ENCODE data around the gene FRMD8. TPM values are rescaled to one million over a fixed set of nuclear protein-coding genes. Genes with fewer than 3 reads are reported as not detected.

The FRMD8 gene
- total RNA-seq, 1 donor from 2014 or later: 8.4 TPM

GRCh38 chr11:65426839-65427690, 40.6 kb downstream of the FRMD8 start:
- no peaks in the 10 kb centered on the region for H3K27me3 ChIP-seq (ENCODE audit: low read depth)
- peak overlapping the region; percentile 100 for H3K27ac ChIP-seq (replicated peaks)
- H3K4me1 ChIP-seq: peaks cover 91% of the 10 kb centered on the region
- H3K36me3 ChIP-seq: peaks cover 73% of the 10 kb centered on the region
- H3K4me3 ChIP-seq: peak overlapping the region; percentile 80
- no peak for TF ChIP-seq CTCF (IDR thresholded peaks at IDR 0.05; ENCODE audit: borderline replicate concordance)
- no peaks in the 10 kb centered on the region for H3K9me3 ChIP-seq (replicated peaks)
- peak; percentile 16 for DNase-seq
- intact Hi-C loops (cut with micrococcal nuclease): no loop called here

GRCh38 chr11:65427691-65428577, 41.5 kb downstream of the FRMD8 start:
- H3K4me1 ChIP-seq: peaks cover 97% of the 10 kb centered on the region
- peak overlapping the region; percentile 80 for H3K4me3 ChIP-seq
- no peaks in the 10 kb centered on the region for H3K27me3 ChIP-seq (ENCODE audit: low read depth)
- TF ChIP-seq CTCF (IDR thresholded peaks at IDR 0.05; ENCODE audit: borderline replicate concordance): no peak
- intact Hi-C loops (cut with micrococcal nuclease): no loop called here
- H3K9me3 ChIP-seq (replicated peaks): no peaks in the 10 kb centered on the region
- H3K27ac ChIP-seq (replicated peaks): peak overlapping the region; percentile 100
- DNase-seq: no peak
- H3K36me3 ChIP-seq: peaks cover 81% of the 10 kb centered on the region

GRCh38 chr11:65428578-65429067, 42.2 kb downstream of the FRMD8 start:
- intact Hi-C loops (cut with micrococcal nuclease): no loop called here
- Histone ChIP-seq H3K36me3 (peaks cover 75% of the 10 kb centered on the region), H3K4me3 (peak overlapping the region; percentile 80), H3K9me3 (replicated peaks) (no peaks in the 10 kb centered on the region), H3K4me1 (peaks cover 97% of the 10 kb centered on the region), H3K27me3 (ENCODE audit: low read depth) (no peaks in the 10 kb centered on the region), H3K27ac (replicated peaks) (peak overlapping the region; percentile 100)
- DNase-seq: no peak
- no peak for TF ChIP-seq CTCF (IDR thresholded peaks at IDR 0.05; ENCODE audit: borderline replicate concordance)

GRCh38 chr11:65429068-65429681, 42.7 kb downstream of the FRMD8 start:
- no peaks in the 10 kb centered on the region for H3K27me3 ChIP-seq (ENCODE audit: low read depth)

More at GRCh38 chr11:65429068-65429681, 42.7 kb downstream of the FRMD8 start:
- no peak for TF ChIP-seq CTCF (IDR thresholded peaks at IDR 0.05; ENCODE audit: borderline replicate concordance)
- H3K4me3 ChIP-seq: peak overlapping the region; percentile 80
- peaks cover 75% of the 10 kb centered on the region for H3K36me3 ChIP-seq
- no peaks in the 10 kb centered on the region for H3K9me3 ChIP-seq (replicated peaks)
- no peak for DNase-seq
- H3K4me1 ChIP-seq: peaks cover 97% of the 10 kb centered on the region
- intact Hi-C loops (cut with micrococcal nuclease): no loop called here
- peak overlapping the region; percentile 100 for H3K27ac ChIP-seq (replicated peaks)
